Thoracic aorta (tissue), 2 donors: ENCODE results near the gene F2. TPM values are rescaled to one million over a fixed set of nuclear protein-coding genes. Genes with fewer than 3 reads are reported as not detected.

Experiments used
- ATAC-seq: fragments of 150-250 bp; one replicate; pipeline ENCODE4 v1.8.0; 2017; ENCODE audit warnings: low read depth; ENCODE audit not compliant: insufficient number of reproducible peaks, low FRiP score
- DNase-seq: peaks from one replicate; pipeline ENCODE4 v3.0.0-alpha.2; 2020; ENCODE audit warnings: low spot score
- H3K27ac ChIP-seq, 2 donors: fragments of 200-600 bp; sonication (generic); 1 replicate in 1 of 2; 2 replicates in 1 of 2; pipeline ENCODE4 v1.5.1; 2016; ENCODE audit warnings: mild to moderate bottlenecking in 2 of 2, moderate library complexity in 2 of 2
- H3K27me3 ChIP-seq: fragments of 200-600 bp; sonication (generic); replicated peaks from 2 replicates; pipeline ENCODE4 v1.6.0; 2016; ENCODE audit warnings: mild to moderate bottlenecking; ENCODE audit not compliant: insufficient read depth
- H3K36me3 ChIP-seq: fragments of 200-600 bp; sonication (generic); one replicate; pipeline ENCODE4 v1.5.1; 2016
- H3K4me1 ChIP-seq, 2 donors: fragments of 200-600 bp; sonication (generic); 1 replicate in 1 of 2; 2 replicates in 1 of 2; pipeline versions ENCODE4 v1.5.1 to v1.6.0; 2016; ENCODE audit warnings: low read depth in 2 of 2, mild to moderate bottlenecking in 1 of 2; ENCODE audit not compliant: control insufficient read depth in 1 of 2
- H3K4me3 ChIP-seq: fragments of 200-600 bp; sonication (generic); 2 replicates; pipeline ENCODE4 v1.5.1; 2016; ENCODE audit warnings: mild to moderate bottlenecking
- H3K9me3 ChIP-seq: fragments of 200-600 bp; sonication (generic); 2 replicates; pipeline ENCODE4 v1.5.1; 2016
- CTCF ChIP-seq: fragments of 200-600 bp; sonication (generic); IDR thresholded peaks from one replicate; pipeline ENCODE4 v1.5.1; 2019; ENCODE audit warnings: antibody characterized with exemption
- total RNA-seq, 2 donors: library from RNA; depleted of rRNA; stranded (reverse); fragments of >200 nt; gene quantifications; one replicate each; pipeline versions ENCODE4 v1.1.0 to v1.2.3, GENCODE V29; 2016

F2 gene
- total RNA-seq, 2 donors from 2014 or later, result not detected

GRCh38 chr11:46741600-46742484, 22.8 kb downstream of the F2 start:
- DNase-seq (no peak), ATAC-seq (peak; percentile 66)
- no peak for TF ChIP-seq CTCF
- Histone ChIP-seq H3K9me3 (no peaks in the 10 kb centered on the region), H3K27me3 (no peaks in the 10 kb centered on the region), H3K27ac (peak overlapping the region; percentile 10 to 80), H3K4me3 (no peak overlapping the region), H3K4me1 (peaks cover 3 to 4% of the 10 kb centered on the region in 2 donors), H3K36me3 (peaks cover 21% of the 10 kb centered on the region)

DNA sequence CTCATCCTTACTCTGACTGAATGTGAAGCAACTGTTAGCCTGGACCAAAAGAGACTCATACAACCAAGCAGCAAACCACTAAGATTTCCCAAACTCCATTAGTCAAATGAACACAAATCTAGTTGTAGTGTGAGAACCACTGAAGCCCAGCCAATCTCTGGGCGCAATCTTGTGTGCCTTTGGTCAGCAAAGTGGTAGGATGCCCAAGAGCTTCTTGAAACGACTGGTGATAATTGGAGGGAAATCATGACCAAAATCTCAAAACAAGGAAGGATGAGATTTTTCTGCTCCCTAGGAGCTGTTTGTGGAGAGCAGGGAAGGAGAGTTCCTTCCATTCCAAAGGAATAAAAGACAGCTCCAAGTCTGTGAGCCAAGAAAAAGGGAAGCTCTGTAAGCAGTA, 24.0 kb downstream of the F2 start:
- Histone ChIP-seq H3K27ac (peak overlapping the region; percentile 10 to 80), H3K4me3 (no peak overlapping the region), H3K36me3 (peaks cover 32% of the 10 kb centered on the region), H3K9me3 (no peaks in the 10 kb centered on the region), H3K27me3 (no peaks in the 10 kb centered on the region), H3K4me1 (no peaks in the 10 kb centered on the region)
- ATAC-seq, result no peak
- no peak for TF ChIP-seq CTCF
- DNase-seq, result no peak

DNA sequence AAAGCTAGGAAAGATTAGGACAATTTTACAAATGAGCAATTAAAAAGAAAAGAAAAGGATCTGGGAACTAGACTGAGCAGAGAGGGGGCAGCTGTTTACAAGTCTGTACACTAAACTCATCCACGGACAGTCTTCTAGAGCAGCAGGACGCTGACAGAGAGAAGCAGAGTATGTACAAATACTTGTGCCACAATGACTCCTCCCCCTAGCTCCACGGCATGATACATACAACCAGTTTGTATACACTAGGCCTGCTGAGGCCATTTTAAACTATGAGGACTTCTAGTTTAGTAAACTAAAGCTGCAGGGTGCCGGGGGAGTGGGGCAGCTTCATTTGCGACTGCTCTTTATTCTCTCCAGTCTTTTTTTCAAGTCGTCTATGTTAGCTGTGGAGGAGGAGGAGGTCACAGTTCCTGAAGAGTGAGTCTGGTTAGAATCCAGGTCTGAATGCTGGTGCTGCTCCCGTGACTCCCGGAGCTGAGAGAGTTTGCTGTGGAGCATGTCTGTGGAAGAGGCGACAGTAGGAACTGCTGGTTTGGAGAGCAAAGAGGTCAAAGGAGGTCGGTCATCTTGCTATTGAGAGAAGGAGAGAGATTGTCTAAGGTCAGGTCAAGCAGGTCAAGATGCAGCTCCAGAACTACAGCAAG, 24.8 kb downstream of the F2 start:
- TF ChIP-seq CTCF, result no peak

DNA sequence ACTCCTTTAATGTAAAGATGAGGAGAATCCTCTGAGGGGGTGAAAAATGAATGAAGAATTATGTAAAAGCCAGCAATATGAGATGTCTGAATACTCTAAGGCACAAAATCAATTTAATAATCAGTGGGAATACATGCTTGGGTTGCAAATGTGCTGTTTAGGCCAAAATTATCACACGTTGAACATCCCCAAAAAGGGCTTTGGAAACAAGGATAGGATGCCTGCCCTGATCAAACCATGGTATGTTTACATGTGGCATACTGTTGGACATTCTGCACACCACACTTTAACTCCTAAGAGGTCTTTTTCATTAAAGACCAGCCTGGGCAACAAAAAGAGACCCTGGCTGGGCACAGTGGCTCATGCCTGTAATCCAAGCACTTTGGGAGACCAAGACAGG, 26.3 kb downstream of the F2 start:
- TF ChIP-seq CTCF, result no peak
- no peak for ATAC-seq
- peaks cover 54% of the 10 kb centered on the region for H3K36me3 ChIP-seq
- no peaks in the 10 kb centered on the region for H3K4me1 ChIP-seq
- H3K4me3 ChIP-seq, result no peak overlapping the region
- H3K9me3 ChIP-seq, result no peaks in the 10 kb centered on the region
- no peak for DNase-seq
- no peaks in the 10 kb centered on the region for H3K27me3 ChIP-seq
- H3K27ac ChIP-seq, result no peak overlapping the region

More for the DNA sequence above, 24.8 kb downstream of the F2 start:
- Histone ChIP-seq H3K9me3 (no peaks in the 10 kb centered on the region), H3K27ac (peak overlapping the region in 1 of 2 donors; percentile 80), H3K4me1 (no peaks in the 10 kb centered on the region), H3K36me3 (peaks cover 40% of the 10 kb centered on the region), H3K4me3 (no peak overlapping the region), H3K27me3 (no peaks in the 10 kb centered on the region)
- no peak for ATAC-seq
- DNase-seq, result no peak

GRCh38 chr11:46745995-46746394, 27.0 kb downstream of the F2 start:
- no peaks in the 10 kb centered on the region for H3K4me1 ChIP-seq

More at GRCh38 chr11:46745995-46746394, 27.0 kb downstream of the F2 start:
- ATAC-seq (no peak), DNase-seq (no peak)
- H3K36me3 ChIP-seq, result peaks cover 61% of the 10 kb centered on the region
- no peaks in the 10 kb centered on the region for H3K9me3 ChIP-seq
- TF ChIP-seq CTCF, result no peak
- H3K4me3 ChIP-seq, result no peak overlapping the region
- no peaks in the 10 kb centered on the region for H3K27me3 ChIP-seq
- H3K27ac ChIP-seq, result no peak overlapping the region
